GM18868 (cell line): ENCODE measurements around the gene PIAS1.
"Not testable (repeated sequence)": the region's sequence is repeated elsewhere in the genome, so short reads cannot be mapped to it uniquely, and the experiment has no call there.

Experiments used
- ATAC-seq: cut with Tn5 transposase; IDR thresholded peaks from one replicate; pipeline ENCODE4 v1.9.1; 2021; ENCODE audit warnings: mild to moderate bottlenecking, moderate library complexity; ENCODE audit not compliant: unreplicated experiment

Gene PIAS1

GRCh38 chr15:68034081-68034480 lies 20.0 kb upstream of the PIAS1 start:
- no peak for ATAC-seq

- ATAC-seq, result no peak
Measured at GRCh38 chr15:68034719-68035293, 19.3 kb upstream of the PIAS1 start.

GRCh38 chr15:68038246-68038645 lies 15.9 kb upstream of the PIAS1 start:
- no peak for ATAC-seq

- no peak for ATAC-seq
Measured at GRCh38 chr15:68040144-68040543, 14.0 kb upstream of the PIAS1 start.

- no peak for ATAC-seq
Measured at GRCh38 chr15:68042156-68042854, 11.8 kb upstream of the PIAS1 start.

GRCh38 chr15:68042855-68043222 lies 11.3 kb upstream of the PIAS1 start:
- ATAC-seq, result no peak

GRCh38 chr15:68045289-68046265 lies 8.5 kb upstream of the PIAS1 start:
- no peak for ATAC-seq

- ATAC-seq, result no peak
Measured at GRCh38 chr15:68047826-68048225, 6.3 kb upstream of the PIAS1 start.

- ATAC-seq, result no peak
Measured at GRCh38 chr15:68051109-68051508, 3.0 kb upstream of the PIAS1 start.

- ATAC-seq, result no peak
Measured at GRCh38 chr15:68051907-68052306, 2.2 kb upstream of the PIAS1 start.

- ATAC-seq, result no peak
Measured at GRCh38 chr15:68052431-68052830, 1.7 kb upstream of the PIAS1 start.

- ATAC-seq, result no peak
Measured at GRCh38 chr15:68053001-68053400, 1.1 kb upstream of the PIAS1 start.

GRCh38 chr15:68054628-68055223 lies 611 bp downstream of the PIAS1 start:
- no peak for ATAC-seq

GRCh38 chr15:68055224-68055705 lies 1.1 kb downstream of the PIAS1 start:
- peak; percentile 54 for ATAC-seq

GRCh38 chr15:68056097-68056865 lies 2.2 kb downstream of the PIAS1 start:
- no peak for ATAC-seq

GRCh38 chr15:68057034-68057433 lies 2.9 kb downstream of the PIAS1 start:
- no peak for ATAC-seq

GRCh38 chr15:68057758-68058157 lies 3.6 kb downstream of the PIAS1 start:
- no peak for ATAC-seq

GRCh38 chr15:68058970-68059369 lies 4.9 kb downstream of the PIAS1 start:
- ATAC-seq, result not testable (repeated sequence)

GRCh38 chr15:68059630-68060029 lies 5.5 kb downstream of the PIAS1 start:
- ATAC-seq, result no peak

GRCh38 chr15:68061171-68061570 lies 7.1 kb downstream of the PIAS1 start:
- no peak for ATAC-seq
